D721Med (cell line): ENCODE measurements around the gene C1QTNF4.

Experiments
- DNase-seq: peaks from one replicate; pipeline ENCODE4 v3.0.0; 2011; ENCODE audit warnings: low spot score; ENCODE audit not compliant: insufficient read length
- FAIRE-seq: peaks from 2 replicates; lab custom pipeline; 2011; peaks lifted over from hg19 to GRCh38; lab: Jason Lieb, UNC
- TF ChIP-seq, protein P1 (sequence below): IDR thresholded peaks from 2 replicates; pipeline ENCODE4 v1.5.1; 2012; ENCODE audit warnings: mild to moderate bottlenecking, control low read depth; ENCODE audit not compliant: insufficient read depth; ENCODE audit errors: missing control alignments

Gene C1QTNF4

DNA sequence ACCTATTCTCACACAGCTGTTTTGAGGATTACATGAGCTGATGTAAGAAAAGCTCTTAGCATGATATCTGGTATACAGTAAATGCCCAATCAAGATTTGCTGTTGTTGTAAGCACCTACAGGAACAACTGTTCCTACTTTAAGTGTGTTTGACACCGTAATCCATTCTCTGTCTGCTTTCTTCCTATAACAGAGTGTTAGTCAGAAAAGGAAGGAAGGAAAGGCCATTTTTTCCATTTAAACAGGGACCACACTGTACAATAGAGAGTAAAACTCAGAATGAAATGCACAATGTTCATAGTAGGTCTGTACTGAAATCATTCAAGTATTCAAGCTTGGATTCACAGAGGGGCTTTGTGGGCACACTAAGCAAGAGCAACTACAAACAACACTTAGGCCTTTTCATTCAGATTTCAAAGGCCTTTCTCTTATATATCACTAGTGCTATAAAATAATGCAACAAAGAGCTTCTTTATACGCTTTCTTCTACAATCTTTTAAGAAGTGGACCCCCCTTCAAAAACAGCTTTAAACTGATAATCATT lies 26.7 kb upstream of the C1QTNF4 start:
- DNase-seq (no peak), FAIRE-seq (peak; percentile 77)
- TF ChIP-seq, protein P1, sequence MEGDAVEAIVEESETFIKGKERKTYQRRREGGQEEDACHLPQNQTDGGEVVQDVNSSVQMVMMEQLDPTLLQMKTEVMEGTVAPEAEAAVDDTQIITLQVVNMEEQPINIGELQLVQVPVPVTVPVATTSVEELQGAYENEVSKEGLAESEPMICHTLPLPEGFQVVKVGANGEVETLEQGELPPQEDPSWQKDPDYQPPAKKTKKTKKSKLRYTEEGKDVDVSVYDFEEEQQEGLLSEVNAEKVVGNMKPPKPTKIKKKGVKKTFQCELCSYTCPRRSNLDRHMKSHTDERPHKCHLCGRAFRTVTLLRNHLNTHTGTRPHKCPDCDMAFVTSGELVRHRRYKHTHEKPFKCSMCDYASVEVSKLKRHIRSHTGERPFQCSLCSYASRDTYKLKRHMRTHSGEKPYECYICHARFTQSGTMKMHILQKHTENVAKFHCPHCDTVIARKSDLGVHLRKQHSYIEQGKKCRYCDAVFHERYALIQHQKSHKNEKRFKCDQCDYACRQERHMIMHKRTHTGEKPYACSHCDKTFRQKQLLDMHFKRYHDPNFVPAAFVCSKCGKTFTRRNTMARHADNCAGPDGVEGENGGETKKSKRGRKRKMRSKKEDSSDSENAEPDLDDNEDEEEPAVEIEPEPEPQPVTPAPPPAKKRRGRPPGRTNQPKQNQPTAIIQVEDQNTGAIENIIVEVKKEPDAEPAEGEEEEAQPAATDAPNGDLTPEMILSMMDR = no peak

GRCh38 chr11:47617417-47617809 lies 23.2 kb upstream of the C1QTNF4 start:
- DNase-seq = no peak
- TF ChIP-seq, protein P1 = no peak
- no peak for FAIRE-seq

GRCh38 chr11:47616726-47617416 lies 22.7 kb upstream of the C1QTNF4 start:
- no peak for FAIRE-seq
- TF ChIP-seq, protein P1 = peak; percentile 94
- peak; percentile 56 for DNase-seq

GRCh38 chr11:47615249-47615648 lies 21.0 kb upstream of the C1QTNF4 start:
- no peak for DNase-seq
- TF ChIP-seq, protein P1 = no peak
- no peak for FAIRE-seq

DNA sequence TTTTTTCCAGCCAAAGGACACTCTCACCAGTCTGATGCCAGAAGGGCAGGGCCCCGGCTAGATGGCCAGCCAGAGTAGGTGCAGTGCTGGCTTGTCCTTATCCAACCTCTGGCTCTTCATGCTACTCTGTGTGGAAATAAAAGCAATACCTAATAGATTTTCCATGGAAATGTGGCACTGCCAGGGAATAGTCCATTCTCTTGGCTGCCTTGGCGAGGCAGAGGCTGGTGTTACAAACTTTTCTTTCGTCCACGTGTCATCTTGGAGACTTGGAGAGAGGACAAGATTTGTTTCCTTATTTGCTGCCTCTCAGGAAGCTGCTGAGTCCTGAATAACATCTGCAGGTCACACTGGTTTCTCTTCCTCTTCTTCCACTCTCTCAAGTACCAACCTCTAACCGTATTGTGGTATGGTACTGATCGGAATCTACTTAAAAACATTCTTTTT lies 17.2 kb upstream of the C1QTNF4 start:
- TF ChIP-seq, protein P1 = no peak
- FAIRE-seq (no peak), DNase-seq (no peak)

DNA sequence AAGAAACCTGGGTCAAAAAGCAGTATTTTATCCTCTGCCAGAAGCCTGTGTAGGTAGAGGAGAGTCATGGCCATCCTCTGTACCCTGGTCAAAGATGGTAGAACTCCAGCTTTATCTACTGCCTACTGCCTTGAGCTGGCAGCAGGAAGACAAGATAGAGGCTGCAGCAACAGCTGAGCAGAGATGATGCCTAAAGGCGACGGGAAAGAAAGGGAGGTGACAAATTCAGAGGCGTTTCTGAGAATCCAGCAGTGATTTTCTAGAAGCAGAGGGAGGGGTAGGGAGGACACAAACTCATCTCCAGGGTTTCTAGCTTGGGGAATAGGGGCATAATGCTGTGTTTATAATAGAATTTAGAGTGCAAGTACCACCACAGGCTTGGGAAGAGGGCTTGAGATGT lies 15.5 kb upstream of the C1QTNF4 start:
- TF ChIP-seq, protein P1 = no peak
- DNase-seq (no peak), FAIRE-seq (no peak)

GRCh38 chr11:47607380-47607779 lies 13.2 kb upstream of the C1QTNF4 start:
- no peak for DNase-seq
- TF ChIP-seq, protein P1 = no peak
- no peak for FAIRE-seq
